Activated CD4-positive, alpha-beta T cell treated with anti-CD3 and anti-CD28 coated beads, Interleukin-2, amount 50 U/mL, for 4 hours (primary cell): Measurements from ENCODE around the gene CEMIP.

Experiments used
- DNase-seq, 2 experiments: peaks; one replicate each; pipeline ENCODE4 v3.0.0-alpha.2; 2020

Gene CEMIP

DNA sequence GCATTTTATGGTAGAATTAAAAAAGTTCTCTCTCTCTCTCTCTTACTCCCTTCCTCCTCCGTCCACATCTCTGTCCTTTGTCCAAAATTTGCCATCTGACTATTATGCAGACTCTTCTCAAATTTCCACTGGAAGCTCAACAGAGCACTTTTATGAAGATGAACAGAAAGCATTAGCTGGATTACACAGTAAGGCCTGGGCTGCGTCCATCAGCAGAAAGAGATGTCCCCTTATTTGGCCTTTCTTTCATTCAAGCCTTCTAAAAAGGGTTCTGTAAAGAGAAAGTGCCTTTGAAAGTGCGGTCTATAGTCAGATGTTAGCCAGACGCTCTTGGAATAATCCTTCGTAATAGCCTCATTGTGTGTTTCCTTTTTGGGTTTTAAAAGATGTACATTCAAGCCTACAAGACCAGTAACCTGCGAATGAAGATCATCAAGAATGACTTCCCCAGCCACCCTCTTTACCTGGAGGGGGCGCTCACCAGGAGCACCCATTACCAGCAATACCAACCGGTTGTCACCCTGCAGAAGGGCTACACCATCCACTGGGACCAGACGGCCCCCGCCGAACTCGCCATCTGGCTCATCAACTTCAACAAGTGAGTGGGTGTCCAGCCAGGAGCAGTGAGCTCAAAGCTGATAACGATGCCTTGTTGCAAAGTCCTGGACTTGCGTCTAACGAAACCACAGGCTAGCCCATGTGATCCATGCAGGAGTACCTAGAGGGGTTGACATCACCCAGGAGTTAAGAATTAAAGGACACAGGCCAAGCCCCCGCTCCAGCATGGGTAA, 157.3 kb downstream of the CEMIP start:
- no peak for DNase-seq

DNA sequence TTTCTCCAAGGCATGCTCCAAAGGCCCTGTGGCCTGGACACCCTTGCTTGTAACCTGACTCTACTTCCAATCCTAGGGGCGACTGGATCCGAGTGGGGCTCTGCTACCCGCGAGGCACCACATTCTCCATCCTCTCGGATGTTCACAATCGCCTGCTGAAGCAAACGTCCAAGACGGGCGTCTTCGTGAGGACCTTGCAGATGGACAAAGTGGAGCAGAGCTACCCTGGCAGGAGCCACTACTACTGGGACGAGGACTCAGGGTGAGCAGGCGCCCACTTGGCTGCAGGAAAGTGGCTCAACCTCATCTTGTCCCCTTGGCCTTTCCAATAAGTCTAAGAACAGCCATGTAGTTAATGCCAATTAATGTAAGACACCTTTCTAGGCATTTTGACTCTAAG, 158.5 kb downstream of the CEMIP start:
- DNase-seq: no peak

- no peak for DNase-seq
Measured at GRCh38 chr15:80939216-80939615, 160.0 kb downstream of the CEMIP start.

DNA sequence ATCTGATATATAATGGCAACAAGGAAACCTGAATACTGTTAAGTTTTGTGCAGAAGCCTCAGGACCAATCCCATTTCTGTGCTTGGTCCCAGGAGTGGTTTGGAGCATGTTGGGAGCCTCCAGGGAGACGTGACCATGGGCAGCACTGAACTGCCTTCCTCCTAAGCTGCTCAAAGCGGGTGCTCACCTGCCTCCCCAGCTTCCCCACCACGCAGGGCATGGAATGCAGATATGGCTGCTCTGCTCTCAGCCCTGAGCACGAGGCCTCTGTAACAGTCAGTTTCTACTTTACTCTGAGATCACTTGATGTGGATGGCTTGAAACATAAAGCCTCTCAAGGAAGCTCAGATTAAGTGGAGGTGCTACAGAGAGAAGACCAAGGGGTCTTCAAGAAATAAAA, 161.2 kb downstream of the CEMIP start:
- no peak for DNase-seq

GRCh38 chr15:80940851-80941250, 161.7 kb downstream of the CEMIP start:
- no peak for DNase-seq

DNA sequence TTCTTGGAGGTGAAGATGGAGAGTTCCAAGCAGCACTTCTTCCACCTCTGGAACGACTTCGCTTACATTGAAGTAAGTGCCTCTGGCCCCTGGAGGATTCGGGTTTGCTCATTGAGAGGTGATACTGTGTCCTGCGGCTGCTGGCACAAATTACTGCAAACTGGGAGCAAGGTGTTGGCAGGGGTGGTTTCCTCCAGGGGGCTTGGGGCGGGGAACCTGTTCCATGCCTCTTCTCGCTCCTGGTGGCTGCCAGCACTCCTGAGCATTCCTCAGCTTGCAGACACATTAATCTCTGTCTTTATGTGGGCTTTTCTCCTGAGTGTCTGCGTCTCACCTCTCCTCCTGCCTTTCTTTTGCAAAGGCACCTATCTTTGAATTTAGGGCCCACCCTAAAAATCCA, 163.1 kb downstream of the CEMIP start:
- no peak for DNase-seq

- DNase-seq: no peak
Measured at GRCh38 chr15:80942746-80943565, 163.8 kb downstream of the CEMIP start.

- DNase-seq: no peak
Measured at GRCh38 chr15:80944818-80945217, 165.6 kb downstream of the CEMIP start.

- no peak for DNase-seq
Measured at GRCh38 chr15:80945605-80946004, 166.4 kb downstream of the CEMIP start.

DNA sequence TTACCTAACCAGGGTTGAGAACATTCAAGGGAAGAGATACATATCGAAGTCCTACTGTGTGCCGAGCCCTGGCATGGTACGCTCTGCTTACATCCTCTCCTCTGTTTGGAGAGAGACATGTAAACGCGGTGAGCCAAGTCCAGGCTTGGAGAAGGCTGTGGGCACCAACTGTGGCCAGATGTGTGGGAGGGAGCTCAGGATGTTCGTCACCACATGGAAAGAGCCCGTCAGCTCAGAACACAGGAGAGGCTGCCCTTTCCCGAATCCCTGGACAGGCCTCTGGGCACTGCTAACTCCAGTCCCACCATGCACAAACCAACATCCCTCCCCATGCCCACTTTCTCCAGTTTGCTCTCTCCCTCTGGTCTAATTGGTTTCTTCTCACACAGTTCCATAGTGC, 167.4 kb downstream of the CEMIP start:
- no peak for DNase-seq

DNA sequence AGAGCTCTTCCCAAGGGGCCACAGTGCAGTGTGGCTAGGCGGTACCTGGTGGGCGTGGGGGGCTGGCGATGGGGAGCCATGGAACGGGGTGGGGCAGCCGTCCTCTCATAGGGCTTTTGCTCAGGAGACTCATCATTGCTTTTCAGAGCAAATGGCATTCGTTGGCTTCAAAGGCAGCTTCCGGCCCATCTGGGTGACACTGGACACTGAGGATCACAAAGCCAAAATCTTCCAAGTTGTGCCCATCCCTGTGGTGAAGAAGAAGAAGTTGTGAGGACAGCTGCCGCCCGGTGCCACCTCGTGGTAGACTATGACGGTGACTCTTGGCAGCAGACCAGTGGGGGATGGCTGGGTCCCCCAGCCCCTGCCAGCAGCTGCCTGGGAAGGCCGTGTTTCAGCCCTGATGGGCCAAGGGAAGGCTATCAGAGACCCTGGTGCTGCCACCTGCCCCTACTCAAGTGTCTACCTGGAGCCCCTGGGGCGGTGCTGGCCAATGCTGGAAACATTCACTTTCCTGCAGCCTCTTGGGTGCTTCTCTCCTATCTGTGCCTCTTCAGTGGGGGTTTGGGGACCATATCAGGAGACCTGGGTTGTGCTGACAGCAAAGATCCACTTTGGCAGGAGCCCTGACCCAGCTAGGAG, 169.6 kb downstream of the CEMIP start:
- no peak for DNase-seq

- no peak for DNase-seq
Measured at GRCh38 chr15:80949756-80950155, 170.6 kb downstream of the CEMIP start.

- DNase-seq: no peak
Measured at GRCh38 chr15:80950291-80951078, 171.3 kb downstream of the CEMIP start.

DNA sequence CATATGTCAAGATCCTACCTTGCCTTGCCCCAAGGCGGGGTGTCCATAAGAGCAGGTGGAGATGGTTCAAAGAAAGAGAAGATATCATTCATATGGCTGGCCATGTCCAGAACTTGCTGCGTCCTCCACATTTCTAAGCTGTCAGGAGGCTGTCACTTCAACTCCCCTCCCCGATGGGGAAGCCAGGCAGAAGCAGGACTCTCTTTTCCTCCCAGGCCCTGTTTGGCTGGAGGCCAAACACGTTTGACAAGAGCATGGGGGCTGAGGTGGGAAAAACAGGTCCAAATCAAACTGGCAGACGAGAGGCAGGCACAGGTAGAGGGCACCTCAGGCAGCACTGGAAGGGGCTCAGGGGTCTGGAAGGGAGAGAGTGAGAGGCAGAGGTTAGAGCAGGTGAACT, 172.8 kb downstream of the CEMIP start:
- no peak for DNase-seq

- no peak for DNase-seq
Measured at GRCh38 chr15:80953001-80953952, 174.1 kb downstream of the CEMIP start.

GRCh38 chr15:80953953-80954778, 175.0 kb downstream of the CEMIP start:
- DNase-seq: no peak

GRCh38 chr15:80955571-80956452, 176.6 kb downstream of the CEMIP start:
- DNase-seq: peak; percentile 20 to 24

GRCh38 chr15:80957556-80957955, 178.4 kb downstream of the CEMIP start:
- no peak for DNase-seq

DNA sequence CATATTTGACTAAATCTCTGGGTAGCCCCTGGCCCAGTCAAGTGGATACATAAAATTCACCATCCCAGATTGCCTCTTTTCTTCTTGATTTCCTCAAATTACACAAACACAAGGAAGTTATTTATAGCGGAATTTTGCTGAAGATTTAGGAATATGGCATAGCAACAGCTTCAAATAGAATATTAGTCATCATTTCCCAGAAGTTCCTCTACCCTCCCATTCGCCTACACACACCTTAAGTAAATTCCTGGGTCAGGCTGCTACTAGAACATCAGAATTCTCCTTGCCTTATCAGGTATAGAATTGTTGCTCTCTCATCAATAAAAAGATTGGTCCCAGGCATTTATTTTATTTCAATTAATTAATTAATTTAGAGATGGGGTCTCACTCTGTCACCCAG, 178.8 kb downstream of the CEMIP start:
- DNase-seq: no peak
